HEK293 (cell line): Measurements from ENCODE around the gene RHBDD2.

Experiments used
- ELK4 ChIP-seq: IDR thresholded peaks from 2 replicates; pipeline ENCODE4 v1.6.1; 2011; ENCODE audit warnings: mild to moderate bottlenecking, low read depth, low read length, borderline replicate concordance
- FEZF1 ChIP-seq: fragments of 450-650 bp; formaldehyde crosslinking; IDR thresholded peaks from 2 replicates; pipeline ENCODE4 v1.5.1; 2016; ENCODE audit warnings: missing biosample characterization, missing genetic modification characterization
- MYNN ChIP-seq: fragments of 450-650 bp; formaldehyde crosslinking; IDR thresholded peaks from 2 replicates; pipeline ENCODE4 v1.5.1; 2016; ENCODE audit warnings: missing biosample characterization, missing genetic modification characterization, borderline replicate concordance
- ZEB2 ChIP-seq: fragments of 450-650 bp; formaldehyde crosslinking; IDR thresholded peaks from 2 replicates; pipeline ENCODE4 v1.5.1; 2016; ENCODE audit warnings: missing biosample characterization, missing genetic modification characterization
- ZNF274 ChIP-seq, 2 experiments: fragments of 200-500 bp in 1 of 2; fragments of 450-650 bp in 1 of 2; sonication (Bioruptor generic) in 1 of 2; formaldehyde crosslinking in 1 of 2; IDR thresholded peaks; 2 replicates each; pipeline versions ENCODE4 v1.5.1 to v1.6.1; 2014 to 2016; ENCODE audit warnings: borderline replicate concordance in 1 of 2, inconsistent platforms in 1 of 2, low read length in 1 of 2, missing biosample characterization in 1 of 2, missing genetic modification characterization in 1 of 2
- ZNF302 ChIP-seq: fragments of 450-650 bp; formaldehyde crosslinking; IDR thresholded peaks from 2 replicates; pipeline ENCODE4 v1.5.1; 2016; ENCODE audit warnings: missing biosample characterization, missing genetic modification characterization, low read depth
- ZNF48 ChIP-seq: fragments of 450-650 bp; formaldehyde crosslinking; IDR thresholded peaks from 2 replicates; pipeline ENCODE4 v1.5.1; 2016; ENCODE audit warnings: missing biosample characterization, missing genetic modification characterization
- ZNF707 ChIP-seq: fragments of 450-650 bp; formaldehyde crosslinking; IDR thresholded peaks from 2 replicates; pipeline ENCODE4 v1.5.1; 2016; ENCODE audit warnings: missing biosample characterization, missing genetic modification characterization
- ZSCAN4 ChIP-seq: fragments of 450-650 bp; formaldehyde crosslinking; IDR thresholded peaks from 2 replicates; pipeline ENCODE4 v1.5.1; 2017; ENCODE audit warnings: missing biosample characterization, missing genetic modification characterization
- TF ChIP-seq, protein P1 (sequence below): fragments of 450-650 bp; formaldehyde crosslinking; IDR thresholded peaks from 2 replicates; pipeline ENCODE4 v1.5.1; 2016; ENCODE audit warnings: missing biosample characterization, missing genetic modification characterization

DNA sequence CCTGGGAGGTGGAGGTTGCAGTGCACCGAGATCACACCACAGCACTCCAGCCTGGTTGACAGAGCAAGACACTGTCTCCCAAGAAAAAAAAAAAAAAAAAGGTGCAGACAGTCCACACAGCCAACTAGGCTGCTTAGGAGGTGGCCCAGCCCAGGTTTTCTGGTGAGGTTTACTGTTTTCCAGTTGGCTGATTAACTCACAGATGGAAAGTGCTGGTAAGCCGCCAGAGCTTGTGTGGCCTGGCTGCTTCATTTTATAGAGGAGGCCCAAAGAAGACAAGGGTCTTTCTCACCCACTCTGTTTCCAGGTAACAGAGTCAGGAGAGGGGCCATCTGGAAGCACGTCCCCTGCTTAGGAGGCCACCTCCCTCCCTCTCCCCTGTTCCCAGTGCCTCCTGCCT, 6.2 kb downstream of the RHBDD2 start:
- no peak for TF ChIP-seq ELK4
- TF ChIP-seq ZNF302 (tag by site-specific recombination) = no peak
- TF ChIP-seq, protein P1, sequence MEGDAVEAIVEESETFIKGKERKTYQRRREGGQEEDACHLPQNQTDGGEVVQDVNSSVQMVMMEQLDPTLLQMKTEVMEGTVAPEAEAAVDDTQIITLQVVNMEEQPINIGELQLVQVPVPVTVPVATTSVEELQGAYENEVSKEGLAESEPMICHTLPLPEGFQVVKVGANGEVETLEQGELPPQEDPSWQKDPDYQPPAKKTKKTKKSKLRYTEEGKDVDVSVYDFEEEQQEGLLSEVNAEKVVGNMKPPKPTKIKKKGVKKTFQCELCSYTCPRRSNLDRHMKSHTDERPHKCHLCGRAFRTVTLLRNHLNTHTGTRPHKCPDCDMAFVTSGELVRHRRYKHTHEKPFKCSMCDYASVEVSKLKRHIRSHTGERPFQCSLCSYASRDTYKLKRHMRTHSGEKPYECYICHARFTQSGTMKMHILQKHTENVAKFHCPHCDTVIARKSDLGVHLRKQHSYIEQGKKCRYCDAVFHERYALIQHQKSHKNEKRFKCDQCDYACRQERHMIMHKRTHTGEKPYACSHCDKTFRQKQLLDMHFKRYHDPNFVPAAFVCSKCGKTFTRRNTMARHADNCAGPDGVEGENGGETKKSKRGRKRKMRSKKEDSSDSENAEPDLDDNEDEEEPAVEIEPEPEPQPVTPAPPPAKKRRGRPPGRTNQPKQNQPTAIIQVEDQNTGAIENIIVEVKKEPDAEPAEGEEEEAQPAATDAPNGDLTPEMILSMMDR (tag by site-specific recombination) = no peak
- no peak for TF ChIP-seq FEZF1 (tag by site-specific recombination)
- no peak for TF ChIP-seq ZSCAN4 (tag by site-specific recombination)
- TF ChIP-seq ZNF707 (tag by site-specific recombination) = no peak
- no peak for TF ChIP-seq ZNF48
- no peak for TF ChIP-seq ZEB2 (tag by site-specific recombination)
- no peak for TF ChIP-seq MYNN
- TF ChIP-seq ZNF274 (IDR thresholded peaks at IDR 0.05; ENCODE audit: low read length) = no peak
- no peak for TF ChIP-seq ZNF274 (tag by site-specific recombination; IDR thresholded peaks at IDR 0.05; ENCODE audit: borderline replicate concordance)
